Breast epithelium (tissue), 4 donors: ENCODE results near the gene SLC15A3. TPM values are rescaled to one million over a fixed set of nuclear protein-coding genes. Genes with fewer than 3 reads are reported as not detected.

Source experiments
- DNase-seq, 2 donors: peaks; one replicate each; pipeline ENCODE4 v3.0.0-alpha.2; 2019; ENCODE audit warnings: low spot score in 2 of 2
- H3K27ac ChIP-seq, 2 donors: fragments of 200-600 bp; sonication (generic) in 1 of 2; one replicate each; pipeline ENCODE4 v1.5.1; 2016 to 2019; ENCODE audit warnings: mild to moderate bottlenecking in 1 of 2
- H3K27me3 ChIP-seq, 2 donors: fragments of 200-600 bp; sonication (generic) in 1 of 2; one replicate each; pipeline versions ENCODE4 v1.5.1 to v1.6.0; 2017 to 2019; ENCODE audit warnings: control low read depth in 1 of 2, mild to moderate bottlenecking in 1 of 2
- H3K36me3 ChIP-seq: fragments of 200-600 bp; one replicate; pipeline ENCODE4 v1.5.1; 2019
- H3K4me1 ChIP-seq, 2 donors: fragments of 200-600 bp; sonication (generic); one replicate each; pipeline ENCODE4 v1.5.1; 2016 to 2019; ENCODE audit warnings: control low read depth in 1 of 2
- H3K4me3 ChIP-seq, 3 donors: fragments of 200-600 bp; sonication (generic); 1 replicate in 2 of 3; 2 replicates in 1 of 3; pipeline ENCODE4 v1.5.1; 2016 to 2019; ENCODE audit warnings: mild to moderate bottlenecking in 3 of 3, moderate library complexity in 2 of 3
- H3K9me3 ChIP-seq, 2 donors: fragments of 200-600 bp; sonication (generic) in 1 of 2; one replicate each; pipeline ENCODE4 v1.5.1; 2016 to 2019; ENCODE audit warnings: control low read depth in 1 of 2
- POLR2A ChIP-seq: fragments of 450-650 bp; IDR thresholded peaks from one replicate; pipeline ENCODE4 v1.6.1; 2016; ENCODE audit warnings: antibody characterized with exemption, mild to moderate bottlenecking, moderate library complexity
- POLR2AphosphoS5 ChIP-seq, 3 donors: sonication (generic); formaldehyde crosslinking; IDR thresholded peaks; one replicate each; pipeline ENCODE4 v1.6.1; 2017; ENCODE audit warnings: antibody characterized with exemption in 3 of 3
- intact Hi-C: fragments of 100-400 bp; cut with DNase I; formaldehyde crosslinking; loops from one replicate; pipeline ENCODE4 v1.15.1; 2023; ENCODE audit warnings: low total_unique reads
- total RNA-seq, 3 donors: library from RNA; depleted of rRNA; stranded (reverse); fragments of >200 nt; gene quantifications; one replicate each; pipeline ENCODE4 v1.1.0, GENCODE V29; 2016
- TF ChIP-seq, protein P1 (sequence below), 3 donors: fragments of 450-650 bp; IDR thresholded peaks; one replicate each; pipeline ENCODE4 v1.5.1; 2016 to 2017; ENCODE audit warnings: antibody characterized with exemption in 3 of 3, mild to moderate bottlenecking in 3 of 3, moderate library complexity in 3 of 3

SLC15A3 gene
- total RNA-seq, 3 donors from 2014 or later: 8.8 to 23.2 (median 20.8) TPM

GRCh38 chr11:60942970-60943565 lies 8.9 kb downstream of the SLC15A3 start:
- peak in 1 of 2 donors; percentile 68 for DNase-seq
- H3K9me3 ChIP-seq: no peaks in the 10 kb centered on the region
- no peaks in the 10 kb centered on the region for H3K36me3 ChIP-seq
- H3K27ac ChIP-seq: peak overlapping the region; percentile 74 to 80
- H3K4me1 ChIP-seq: peaks cover 0 to 8% of the 10 kb centered on the region in 2 donors
- TF ChIP-seq POLR2A: no peak
- TF ChIP-seq, protein P1, sequence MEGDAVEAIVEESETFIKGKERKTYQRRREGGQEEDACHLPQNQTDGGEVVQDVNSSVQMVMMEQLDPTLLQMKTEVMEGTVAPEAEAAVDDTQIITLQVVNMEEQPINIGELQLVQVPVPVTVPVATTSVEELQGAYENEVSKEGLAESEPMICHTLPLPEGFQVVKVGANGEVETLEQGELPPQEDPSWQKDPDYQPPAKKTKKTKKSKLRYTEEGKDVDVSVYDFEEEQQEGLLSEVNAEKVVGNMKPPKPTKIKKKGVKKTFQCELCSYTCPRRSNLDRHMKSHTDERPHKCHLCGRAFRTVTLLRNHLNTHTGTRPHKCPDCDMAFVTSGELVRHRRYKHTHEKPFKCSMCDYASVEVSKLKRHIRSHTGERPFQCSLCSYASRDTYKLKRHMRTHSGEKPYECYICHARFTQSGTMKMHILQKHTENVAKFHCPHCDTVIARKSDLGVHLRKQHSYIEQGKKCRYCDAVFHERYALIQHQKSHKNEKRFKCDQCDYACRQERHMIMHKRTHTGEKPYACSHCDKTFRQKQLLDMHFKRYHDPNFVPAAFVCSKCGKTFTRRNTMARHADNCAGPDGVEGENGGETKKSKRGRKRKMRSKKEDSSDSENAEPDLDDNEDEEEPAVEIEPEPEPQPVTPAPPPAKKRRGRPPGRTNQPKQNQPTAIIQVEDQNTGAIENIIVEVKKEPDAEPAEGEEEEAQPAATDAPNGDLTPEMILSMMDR (IDR thresholded peaks at IDR 0.05): no peak
- no peak for TF ChIP-seq POLR2AphosphoS5 (IDR thresholded peaks at IDR 0.05)
- no peak overlapping the region for H3K4me3 ChIP-seq
- intact Hi-C loops: no loop called here
- H3K27me3 ChIP-seq: no peaks in the 10 kb centered on the region

DNA sequence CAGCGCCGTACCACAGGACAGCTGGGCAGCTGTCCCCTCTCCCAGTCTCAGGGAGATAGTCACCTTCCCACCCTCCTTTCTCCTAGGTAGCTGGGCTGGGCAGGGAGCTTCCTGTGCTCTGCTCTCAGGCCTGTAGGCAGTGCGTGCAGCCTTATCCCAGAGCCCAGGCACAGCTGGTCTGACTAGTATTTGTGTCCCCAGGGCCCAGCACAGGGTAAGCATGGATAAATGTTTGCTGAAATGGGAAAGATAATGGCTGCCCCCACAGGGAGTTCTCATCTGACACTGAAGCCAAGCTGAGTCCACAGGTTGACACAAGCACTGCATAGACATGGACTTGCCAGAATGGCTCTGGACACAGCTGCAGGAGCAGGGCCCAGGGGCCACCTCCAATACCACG lies 9.8 kb downstream of the SLC15A3 start:
- TF ChIP-seq, protein P1 (IDR thresholded peaks at IDR 0.05): no peak
- no peak for TF ChIP-seq POLR2AphosphoS5 (IDR thresholded peaks at IDR 0.05)
- TF ChIP-seq POLR2A: no peak
- Histone ChIP-seq H3K36me3 (no peaks in the 10 kb centered on the region), H3K4me1 (peaks cover 0 to 8% of the 10 kb centered on the region in 2 donors), H3K27me3 (no peaks in the 10 kb centered on the region), H3K9me3 (no peaks in the 10 kb centered on the region), H3K27ac (peak overlapping the region; percentile 74 to 80), H3K4me3 (no peak overlapping the region)
- peak in 1 of 2 donors; percentile 73 for DNase-seq
- intact Hi-C loops: no loop called here

DNA sequence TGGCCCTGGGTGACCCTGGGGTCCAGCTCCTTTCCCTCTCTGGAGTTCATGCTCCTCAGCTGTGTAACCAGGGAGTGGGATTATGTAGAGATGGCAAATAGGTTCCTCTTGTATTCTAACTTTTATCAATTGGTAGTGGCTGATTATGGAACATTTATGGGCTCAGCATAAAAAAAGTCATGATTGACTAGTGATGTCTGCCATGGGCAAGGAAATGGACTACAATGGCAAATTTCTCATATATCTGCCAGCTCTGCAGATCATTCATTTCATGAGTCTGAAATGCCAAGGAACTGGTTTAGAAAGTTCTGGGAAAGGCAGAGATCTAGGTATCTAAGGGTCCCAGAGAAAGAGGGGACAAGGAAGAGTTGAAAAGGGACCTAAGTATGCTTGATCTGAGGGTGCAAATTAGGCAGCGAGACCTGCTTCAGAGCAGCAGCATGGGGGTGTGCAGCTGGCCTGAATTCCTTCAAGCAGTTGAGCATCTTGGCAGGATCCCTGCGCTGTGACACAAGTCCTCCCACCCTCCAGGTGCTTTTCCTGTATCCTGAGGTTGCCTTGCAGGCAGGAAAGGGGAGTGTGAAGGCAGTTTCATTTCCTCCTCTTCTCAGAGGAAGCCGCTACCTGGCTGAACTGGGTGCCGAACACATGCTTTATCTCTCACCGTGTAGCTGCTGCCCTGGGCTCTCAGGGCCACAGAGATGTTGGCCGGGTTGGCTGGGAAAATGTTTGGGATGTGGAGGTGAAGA lies 10.4 kb downstream of the SLC15A3 start:
- TF ChIP-seq POLR2A (no peak), POLR2AphosphoS5 (IDR thresholded peaks at IDR 0.05) (no peak)
- TF ChIP-seq, protein P1 (IDR thresholded peaks at IDR 0.05): no peak
- Histone ChIP-seq H3K4me3 (no peak overlapping the region), H3K9me3 (no peaks in the 10 kb centered on the region), H3K27me3 (no peaks in the 10 kb centered on the region), H3K36me3 (no peaks in the 10 kb centered on the region), H3K4me1 (peaks cover 0 to 8% of the 10 kb centered on the region in 2 donors), H3K27ac (peak overlapping the region; percentile 74 to 80)
- intact Hi-C loops: no loop called here
- no peak for DNase-seq

- H3K9me3 ChIP-seq: no peaks in the 10 kb centered on the region
- no peak for TF ChIP-seq POLR2A
- TF ChIP-seq POLR2AphosphoS5 (IDR thresholded peaks at IDR 0.05): no peak
- intact Hi-C loops: no loop called here
- H3K27me3 ChIP-seq: no peaks in the 10 kb centered on the region
- no peak overlapping the region for H3K27ac ChIP-seq
- DNase-seq: no peak
- H3K4me1 ChIP-seq: peaks cover 0 to 8% of the 10 kb centered on the region in 2 donors
- H3K4me3 ChIP-seq: no peak overlapping the region
- no peaks in the 10 kb centered on the region for H3K36me3 ChIP-seq
Measured at GRCh38 chr11:60939855-60940254, 12.1 kb downstream of the SLC15A3 start.

DNA sequence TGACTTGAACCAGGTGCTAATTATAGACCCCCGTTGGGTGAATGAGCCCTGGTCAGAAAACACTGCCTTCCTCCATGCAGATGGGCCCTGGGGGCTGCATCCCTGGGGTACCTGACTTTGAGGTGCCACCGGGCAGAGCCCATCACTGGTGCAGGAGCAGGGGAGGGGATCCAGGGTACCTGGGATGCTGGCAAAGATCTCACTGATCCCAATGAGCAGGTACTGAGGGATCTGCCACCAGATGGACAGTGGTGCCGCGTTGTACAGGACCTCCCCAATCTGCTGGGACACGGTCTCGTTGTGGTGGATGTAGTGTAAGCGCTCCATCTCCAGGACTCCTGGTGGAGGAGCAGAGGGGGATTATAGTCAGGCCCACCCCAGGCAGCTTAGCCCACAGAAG lies 12.7 kb downstream of the SLC15A3 start:
- no peak for DNase-seq
- H3K4me3 ChIP-seq: no peak overlapping the region
- TF ChIP-seq, protein P1 (IDR thresholded peaks at IDR 0.05): no peak
- no peak for TF ChIP-seq POLR2A
- no peak for TF ChIP-seq POLR2AphosphoS5 (IDR thresholded peaks at IDR 0.05)
- no peak overlapping the region for H3K27ac ChIP-seq
- H3K36me3 ChIP-seq: no peaks in the 10 kb centered on the region
- intact Hi-C loops: no loop called here
- H3K4me1 ChIP-seq: peaks cover 0 to 8% of the 10 kb centered on the region in 2 donors
- no peaks in the 10 kb centered on the region for H3K27me3 ChIP-seq
- H3K9me3 ChIP-seq: no peaks in the 10 kb centered on the region
